Kidney glomerular epithelial cell (primary cell): ENCODE results near the gene ULBP1.
"Not testable (repeated sequence)": the region's sequence is repeated elsewhere in the genome, so short reads cannot be mapped to it uniquely, and the experiment has no call there.

Source experiments
- DNase-seq: peaks from one replicate; lab custom pipeline; 2025; lab: John Stamatoyannopoulos, UW

The ULBP1 gene

GRCh38 chr6:149953390-149953789, 10.4 kb upstream of the ULBP1 start:
- not testable (repeated sequence) for DNase-seq

- DNase-seq, result not testable (repeated sequence)
These were observed 9.8 kb upstream of the ULBP1 start for GRCh38 chr6:149953934-149954327.

GRCh38 chr6:149954328-149954983, 9.3 kb upstream of the ULBP1 start:
- DNase-seq, result not testable (repeated sequence)

GRCh38 chr6:149954984-149955653, 8.6 kb upstream of the ULBP1 start:
- DNase-seq, result not testable (repeated sequence)

GRCh38 chr6:149955654-149956317, 8.0 kb upstream of the ULBP1 start:
- not testable (repeated sequence) for DNase-seq

- DNase-seq, result not testable (repeated sequence)
These were observed 5.6 kb upstream of the ULBP1 start for GRCh38 chr6:149958124-149958523.

GRCh38 chr6:149959806-149960205, 3.9 kb upstream of the ULBP1 start:
- DNase-seq, result not testable (repeated sequence)

- no peak for DNase-seq
These were observed 3.3 kb upstream of the ULBP1 start for GRCh38 chr6:149960488-149960887.

GRCh38 chr6:149961728-149962425, 1.9 kb upstream of the ULBP1 start:
- DNase-seq, result no peak

- DNase-seq, result no peak
These were observed 1.1 kb upstream of the ULBP1 start for GRCh38 chr6:149962461-149963211.

- peak; percentile 76 for DNase-seq
These were observed 606 bp upstream of the ULBP1 start for GRCh38 chr6:149963212-149963461.

- peak; percentile 20 for DNase-seq
These were observed 808 bp downstream of the ULBP1 start for GRCh38 chr6:149964308-149965193.

- DNase-seq, result no peak
These were observed 1.7 kb downstream of the ULBP1 start for GRCh38 chr6:149965194-149966020.

GRCh38 chr6:149966319-149966718, 2.6 kb downstream of the ULBP1 start:
- not testable (repeated sequence) for DNase-seq

- DNase-seq, result no peak
These were observed 3.8 kb downstream of the ULBP1 start for GRCh38 chr6:149967591-149967990.

GRCh38 chr6:149967999-149968398, 4.3 kb downstream of the ULBP1 start:
- not testable (repeated sequence) for DNase-seq

GRCh38 chr6:149968909-149969308, 5.2 kb downstream of the ULBP1 start:
- DNase-seq, result not testable (repeated sequence)

GRCh38 chr6:149969635-149970034, 5.9 kb downstream of the ULBP1 start:
- no peak for DNase-seq

GRCh38 chr6:149974394-149974793, 10.7 kb downstream of the ULBP1 start:
- DNase-seq, result not testable (repeated sequence)

- DNase-seq, result no peak
These were observed 11.1 kb downstream of the ULBP1 start for GRCh38 chr6:149974825-149975224.
